Panc1 (cell line): Measurements from ENCODE around the gene POLR2M.

Experiments
- POLR2AphosphoS5 ChIP-seq: IDR thresholded peaks from 2 replicates; pipeline ENCODE4 v1.6.1; 2012; ENCODE audit warnings: mild to moderate bottlenecking, low read depth, low read length, moderate library complexity
- TF ChIP-seq, protein P1 (sequence below): fragments of 450-650 bp; IDR thresholded peaks from 2 replicates; pipeline ENCODE4 v1.5.1; 2017; ENCODE audit warnings: mild to moderate bottlenecking

DNA sequence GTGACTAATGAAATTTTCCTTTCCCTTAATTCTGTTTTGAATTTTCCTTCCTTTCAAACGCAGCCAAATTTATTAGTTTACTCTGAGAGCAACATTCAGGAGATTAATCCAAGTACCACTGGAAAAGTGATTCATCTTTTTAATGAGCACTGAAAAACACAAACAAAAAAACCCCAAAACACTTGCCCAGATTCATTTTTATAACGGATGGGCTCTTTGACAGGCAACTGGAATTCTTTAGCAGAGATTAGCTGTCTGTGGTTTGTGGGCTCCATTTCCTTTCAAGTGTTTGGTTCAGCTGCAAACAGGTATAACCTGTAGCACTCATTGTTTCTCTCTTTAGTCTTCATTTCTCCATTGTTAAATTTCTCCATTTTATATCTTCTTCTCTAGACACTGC, 3.1 kb upstream of the POLR2M start:
- TF ChIP-seq, protein P1, sequence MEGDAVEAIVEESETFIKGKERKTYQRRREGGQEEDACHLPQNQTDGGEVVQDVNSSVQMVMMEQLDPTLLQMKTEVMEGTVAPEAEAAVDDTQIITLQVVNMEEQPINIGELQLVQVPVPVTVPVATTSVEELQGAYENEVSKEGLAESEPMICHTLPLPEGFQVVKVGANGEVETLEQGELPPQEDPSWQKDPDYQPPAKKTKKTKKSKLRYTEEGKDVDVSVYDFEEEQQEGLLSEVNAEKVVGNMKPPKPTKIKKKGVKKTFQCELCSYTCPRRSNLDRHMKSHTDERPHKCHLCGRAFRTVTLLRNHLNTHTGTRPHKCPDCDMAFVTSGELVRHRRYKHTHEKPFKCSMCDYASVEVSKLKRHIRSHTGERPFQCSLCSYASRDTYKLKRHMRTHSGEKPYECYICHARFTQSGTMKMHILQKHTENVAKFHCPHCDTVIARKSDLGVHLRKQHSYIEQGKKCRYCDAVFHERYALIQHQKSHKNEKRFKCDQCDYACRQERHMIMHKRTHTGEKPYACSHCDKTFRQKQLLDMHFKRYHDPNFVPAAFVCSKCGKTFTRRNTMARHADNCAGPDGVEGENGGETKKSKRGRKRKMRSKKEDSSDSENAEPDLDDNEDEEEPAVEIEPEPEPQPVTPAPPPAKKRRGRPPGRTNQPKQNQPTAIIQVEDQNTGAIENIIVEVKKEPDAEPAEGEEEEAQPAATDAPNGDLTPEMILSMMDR = no peak
- TF ChIP-seq POLR2AphosphoS5 = no peak
